Tongue (tissue), 2 donors: Measurements from ENCODE around the gene LMTK2. TPM values are rescaled to one million over a fixed set of nuclear protein-coding genes. Genes with fewer than 3 reads are reported as not detected.

Experiments used
- DNase-seq: peaks from one replicate; pipeline ENCODE4 v3.0.0-alpha.2; 2015
- total RNA-seq: library from RNA; depleted of rRNA; stranded (reverse); fragments of >200 nt; gene quantifications from one replicate; pipeline ENCODE4 v1.2.3, GENCODE V29; 2014

Gene LMTK2
- 17.4 TPM for total RNA-seq

DNA sequence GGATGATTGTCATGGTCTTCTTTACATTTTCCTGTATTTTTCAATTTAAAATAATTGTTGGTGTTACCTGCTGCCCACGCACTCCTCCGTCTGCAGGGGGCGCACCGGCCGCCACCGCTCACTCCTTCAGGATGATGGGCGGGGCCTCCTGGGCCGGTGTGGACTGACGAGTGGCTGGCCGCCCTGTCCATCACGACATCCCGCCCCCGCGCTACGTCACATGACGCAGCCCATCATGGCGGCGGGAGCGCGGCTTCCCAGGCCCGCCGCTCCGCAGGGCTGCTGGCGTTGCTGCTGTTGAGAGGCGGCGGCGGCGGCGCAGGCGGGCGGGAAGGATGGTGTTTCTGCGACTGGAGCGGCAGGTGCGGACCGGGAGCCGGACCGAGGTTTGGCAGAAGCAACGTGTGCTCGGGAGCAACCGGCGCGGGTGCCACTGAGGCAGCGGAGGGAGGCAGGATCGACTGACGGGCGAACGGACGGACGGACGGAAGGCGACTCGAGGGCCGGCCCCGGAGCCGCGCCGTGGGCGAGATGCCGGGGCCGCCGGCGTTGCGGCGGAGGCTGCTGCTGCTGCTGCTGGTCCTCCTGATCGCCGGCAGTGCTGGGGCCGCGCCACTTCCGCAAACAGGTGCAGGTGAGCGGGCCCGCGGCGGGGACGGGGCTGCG is at the start of gene LMTK2:
TSS of gene LMTK2 (plus strand) at position 216 of the 666 bp plus-strand sequence. CDS start at position 532, 316 bp downstream.
- DNase-seq: peak; percentile 97

- no peak for DNase-seq
Measured at GRCh38 chr7:98057157-98057556, 49.5 kb upstream of the LMTK2 start.

DNA sequence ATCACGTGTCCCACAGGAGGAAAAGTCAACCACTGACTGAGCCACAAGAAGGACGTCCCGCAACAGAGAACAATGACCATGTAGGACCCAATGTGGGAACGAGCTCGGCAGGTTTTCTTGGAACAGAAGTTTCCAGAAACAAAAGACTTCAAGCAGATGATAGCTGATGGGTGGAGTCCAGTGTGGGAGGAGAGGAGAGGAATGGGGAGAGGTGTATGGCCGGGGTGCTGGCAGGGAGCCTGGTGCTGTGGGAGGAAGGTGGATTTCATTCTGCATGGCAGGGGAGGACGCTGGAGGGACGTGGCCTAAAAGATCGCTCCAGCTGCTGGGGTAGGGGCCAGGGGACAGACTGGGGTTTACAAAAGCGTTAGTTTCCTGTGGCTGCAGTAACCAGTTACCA is 48.5 kb upstream of the LMTK2 start:
- no peak for DNase-seq

DNA sequence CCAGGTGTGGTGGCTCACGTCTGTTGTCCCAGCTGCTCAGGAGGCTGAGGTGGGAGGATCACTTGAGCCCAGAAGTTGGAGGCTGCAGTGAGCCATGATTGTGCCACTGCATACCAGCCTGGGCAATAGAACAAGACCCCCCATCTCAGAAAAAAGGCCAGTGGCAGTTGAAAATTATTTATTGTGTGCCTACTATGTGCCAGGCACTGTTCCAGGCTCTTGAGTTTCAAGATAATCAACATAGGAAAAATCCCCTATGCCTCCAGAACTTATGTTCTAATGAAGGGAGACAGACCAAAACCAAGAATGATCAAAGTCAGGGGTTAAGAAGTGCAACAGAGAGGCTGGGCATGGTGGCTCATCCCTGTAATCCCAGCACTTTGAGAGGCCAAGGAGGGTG is 42.4 kb upstream of the LMTK2 start:
- no peak for DNase-seq

DNA sequence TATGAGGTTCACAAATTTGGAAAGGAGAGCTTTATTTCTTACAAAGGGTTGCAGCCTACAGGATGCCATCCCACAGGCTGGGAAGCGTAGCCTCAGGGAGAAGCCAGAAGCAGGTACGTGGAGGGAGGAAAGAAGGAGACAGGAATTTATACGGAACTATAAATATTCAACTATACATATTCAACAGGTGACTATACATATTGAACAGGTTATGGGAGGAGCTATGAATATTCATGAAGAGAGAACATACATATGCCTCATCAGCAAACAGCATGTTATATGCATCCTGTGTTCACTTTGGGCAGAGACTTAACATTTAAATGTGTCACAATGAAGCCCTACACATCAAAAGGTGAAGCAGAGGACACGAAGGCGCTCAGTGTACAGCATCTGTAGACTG is 40.5 kb upstream of the LMTK2 start:
- DNase-seq: no peak

DNA sequence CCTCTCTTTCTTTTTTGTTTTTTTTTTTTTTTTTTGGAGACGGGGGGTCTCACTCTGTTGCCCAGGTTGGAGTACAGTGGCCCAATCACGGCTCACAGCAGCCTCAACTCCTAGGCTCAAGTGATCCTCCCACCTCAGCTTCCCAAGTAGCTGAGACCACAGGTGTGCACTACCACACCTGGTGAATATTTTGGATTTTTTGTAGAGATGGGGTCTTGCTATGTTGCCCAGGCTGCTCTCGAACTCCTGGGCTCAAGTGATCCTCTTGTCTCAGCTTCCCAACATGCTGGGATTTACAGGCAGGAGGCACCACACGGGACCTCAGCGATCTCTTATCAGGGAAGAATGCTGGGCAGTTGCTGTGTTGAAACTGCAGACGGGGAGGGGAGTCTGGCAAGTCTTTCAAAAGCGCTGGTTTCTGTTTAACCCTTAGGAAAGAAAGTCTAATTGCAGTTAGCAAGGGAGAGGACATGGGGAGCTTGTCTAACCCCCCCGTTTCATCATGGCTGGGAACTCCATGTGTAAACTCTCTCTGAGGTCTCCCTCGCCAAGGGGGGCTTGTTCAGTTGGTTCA is 39.6 kb upstream of the LMTK2 start:
- DNase-seq: no peak

DNA sequence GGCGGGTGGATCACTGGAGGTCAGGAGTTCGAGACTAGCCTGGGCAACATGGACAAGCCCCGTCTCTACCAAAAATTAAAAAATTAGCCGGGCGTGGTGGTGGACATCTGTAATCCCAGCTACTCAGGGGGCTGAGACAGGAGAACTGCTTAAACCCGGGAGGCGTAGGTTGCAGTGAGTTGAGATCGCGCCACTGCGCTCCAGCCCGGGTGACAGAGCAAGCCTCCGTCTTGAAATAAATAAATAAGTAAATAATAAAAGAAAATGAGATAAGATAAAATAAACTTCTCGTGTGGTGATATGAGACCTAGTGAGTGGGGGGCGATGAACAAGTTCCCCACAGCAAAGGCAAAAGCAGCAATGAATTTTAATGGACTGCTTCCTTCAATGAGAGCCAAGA is 33.6 kb upstream of the LMTK2 start:
- DNase-seq: no peak

DNA sequence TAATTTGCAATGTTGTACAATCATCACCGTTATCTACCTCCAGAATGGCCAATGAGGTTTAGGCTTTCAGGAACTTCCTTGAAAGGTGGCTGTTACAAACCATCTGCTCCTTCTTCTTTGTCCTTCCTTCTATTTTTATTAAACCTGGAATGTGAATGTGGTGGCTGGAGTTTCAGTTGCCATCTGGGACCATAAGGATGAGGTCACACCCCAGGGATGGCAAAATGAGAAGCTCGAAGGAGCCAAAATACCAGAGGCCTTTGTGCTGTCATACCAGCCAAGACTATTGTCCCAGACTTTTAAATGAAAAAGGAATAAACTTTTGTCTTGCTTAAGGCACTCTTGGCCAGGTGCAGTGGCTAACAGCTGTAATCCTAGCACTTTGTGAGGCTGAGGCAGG is 30.9 kb upstream of the LMTK2 start:
- no peak for DNase-seq

DNA sequence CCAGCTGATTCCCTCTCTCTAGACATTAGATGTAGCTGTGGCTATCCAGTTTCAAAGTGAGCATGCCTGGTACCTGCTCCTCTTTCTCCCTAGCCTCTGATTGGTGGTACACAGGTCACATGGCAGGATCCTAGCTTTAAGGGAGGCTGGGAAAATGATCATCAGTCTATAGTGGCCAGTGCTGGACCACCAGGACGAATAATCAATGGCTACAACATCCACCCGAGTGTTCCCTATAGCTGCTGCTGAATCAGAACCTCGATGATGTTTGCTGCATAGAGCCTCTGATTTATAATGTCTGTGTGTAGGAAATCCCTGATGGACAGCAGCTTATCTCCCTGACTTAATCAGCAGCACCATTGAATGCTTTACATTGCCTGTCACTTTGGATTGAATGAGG is 28.9 kb upstream of the LMTK2 start:
- DNase-seq: no peak

GRCh38 chr7:98078197-98078870 is 28.3 kb upstream of the LMTK2 start:
- DNase-seq: no peak

GRCh38 chr7:98079891-98080648 is 26.6 kb upstream of the LMTK2 start:
- no peak for DNase-seq

GRCh38 chr7:98081319-98081718 is 25.3 kb upstream of the LMTK2 start:
- DNase-seq: no peak

DNA sequence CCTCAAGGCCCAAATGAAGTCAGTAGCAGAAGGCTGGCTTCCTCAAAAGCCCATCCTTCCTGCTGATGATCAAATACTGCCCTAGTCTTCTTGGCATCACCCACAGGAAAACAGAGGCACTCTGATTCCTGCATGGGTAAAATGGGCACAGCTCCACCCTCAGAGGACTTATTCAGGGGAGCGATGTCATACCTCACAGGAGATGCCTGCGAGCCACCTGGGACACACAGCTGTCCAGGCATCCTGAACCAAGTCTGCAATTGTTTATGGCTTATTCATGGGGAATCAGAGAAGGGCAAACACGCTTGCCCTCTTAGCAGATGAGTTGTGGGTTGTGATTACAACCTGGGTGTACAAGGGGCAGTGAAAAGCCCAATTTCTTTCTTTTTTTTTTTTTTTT is 22.0 kb upstream of the LMTK2 start:
- no peak for DNase-seq

DNA sequence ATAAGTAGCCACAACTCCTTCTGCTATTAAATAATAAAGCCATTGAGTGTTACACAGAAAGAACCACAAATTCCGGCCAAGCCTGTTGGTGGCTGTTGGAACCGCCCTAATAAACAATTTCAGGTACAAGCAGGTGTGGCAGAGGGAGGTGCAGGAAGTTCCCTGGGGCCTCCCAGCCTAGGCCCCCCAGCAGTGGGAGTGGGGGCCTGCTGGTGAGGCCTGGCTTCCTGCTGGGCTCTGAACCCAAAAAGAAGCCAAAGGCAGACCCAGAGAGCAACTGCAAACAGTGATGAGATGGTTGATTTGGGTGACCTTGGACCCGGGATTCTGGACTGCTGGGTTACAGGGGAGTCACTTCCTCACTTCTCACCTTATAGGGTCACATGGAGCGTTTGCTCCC is 21.0 kb upstream of the LMTK2 start:
- DNase-seq: no peak

GRCh38 chr7:98086281-98086718 is 20.4 kb upstream of the LMTK2 start:
- no peak for DNase-seq

GRCh38 chr7:98088109-98088508 is 18.6 kb upstream of the LMTK2 start:
- no peak for DNase-seq

GRCh38 chr7:98090116-98090515 is 16.5 kb upstream of the LMTK2 start:
- no peak for DNase-seq

- no peak for DNase-seq
Measured at GRCh38 chr7:98091061-98091460, 15.6 kb upstream of the LMTK2 start.

- no peak for DNase-seq
Measured at GRCh38 chr7:98091523-98091922, 15.1 kb upstream of the LMTK2 start.

- DNase-seq: no peak
Measured at GRCh38 chr7:98097042-98097645, 9.5 kb upstream of the LMTK2 start.

DNA sequence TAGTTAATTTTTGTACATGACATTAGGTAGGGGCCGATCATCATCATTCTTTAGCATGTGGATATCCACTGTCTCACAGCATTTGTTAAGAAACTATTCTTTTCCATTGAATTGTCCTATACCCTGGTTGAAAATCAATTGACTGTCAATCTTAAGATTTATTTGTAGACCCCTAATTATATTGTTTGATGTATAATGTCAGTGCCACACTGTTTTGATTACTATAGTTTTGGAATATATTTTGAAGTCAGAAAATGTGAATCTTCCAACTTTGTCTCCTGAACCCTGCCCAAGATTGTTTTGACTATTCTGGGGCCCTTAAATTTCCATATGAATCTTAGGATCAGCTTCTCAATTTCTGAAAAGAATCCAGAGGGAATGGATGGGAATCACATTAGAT is 6.6 kb upstream of the LMTK2 start:
- no peak for DNase-seq

GRCh38 chr7:98102170-98102569 is 4.5 kb upstream of the LMTK2 start:
- DNase-seq: no peak
